GM12878 (cell line): ENCODE results near the gene ITGA11. TPM values are rescaled to one million over a fixed set of nuclear protein-coding genes. Genes with fewer than 3 reads are reported as not detected.

ENCODE experiments used
- ATAC-seq: fragments of 200-7000 bp; cut with Tn5 transposase; 3 replicates; pipeline ENCODE4 v1.9.1; 2020; ENCODE audit warnings: mild to moderate bottlenecking, moderate library complexity
- BruUV-seq: library from RNA; stranded (reverse); fragments of 400-500 nt; replicated peaks from 2 replicates; lab custom pipeline; 2021; lab: Mats Ljungman, UMichigan
- CTCF ChIA-PET: fragments of 300-600 bp; sonication (Branson Sonifier 250); formaldehyde crosslinking; extraction: SDS; loops from one replicate; lab custom pipeline; 2021; ENCODE audit warnings: inconsistent platforms; lab: Yijun Ruan, JAX
- POLR2A ChIA-PET: fragments of 350-600 bp; formaldehyde crosslinking; extraction: SDS; loops from one replicate; lab custom pipeline; 2021; ENCODE audit warnings: inconsistent platforms; lab: Charles Lee
- RAD21 ChIA-PET: fragments of 300-600 bp; sonication (Branson Sonifier 250); formaldehyde crosslinking; loops from one replicate; lab custom pipeline; 2023; ENCODE audit warnings: antibody characterized with exemption; ENCODE audit not compliant: unreplicated experiment; lab: Charles Lee
- SMC1A ChIA-PET: fragments of 300-600 bp; sonication (Branson Sonifier 250); formaldehyde crosslinking; loops from one replicate; lab custom pipeline; 2023; ENCODE audit not compliant: unreplicated experiment, uncharacterized antibody; lab: Charles Lee
- DNase-seq: peaks from one replicate; pipeline ENCODE4 v3.0.0-alpha.2; 2011; ENCODE audit warnings: low read depth, low spot score
- FAIRE-seq: peaks from 3 replicates; lab custom pipeline; 2011; peaks lifted over from hg19 to GRCh38; lab: Jason Lieb, UNC
- H2AFZ ChIP-seq: 2 replicates; pipeline ENCODE4 v1.6.0; 2011; ENCODE audit warnings: low read depth, low read length, control low read depth; ENCODE audit not compliant: control insufficient read depth
- H3K27ac ChIP-seq: 2 replicates; pipeline ENCODE4 v1.5.1; 2011; ENCODE audit warnings: control low read depth; ENCODE audit not compliant: control insufficient read depth, insufficient read depth
- H3K27me3 ChIP-seq, 2 experiments: replicated peaks in 1 of 2; 2 replicates each; pipeline versions ENCODE4 v1.6.0 to v1.6.1; 2011; ENCODE audit warnings: low read length in 1 of 2; ENCODE audit not compliant: control insufficient read depth in 2 of 2, insufficient read depth in 2 of 2
- H3K36me3 ChIP-seq, 2 experiments: 2 replicates each; pipeline ENCODE4 v1.5.1; 2011; ENCODE audit warnings: low read length in 1 of 2; ENCODE audit not compliant: control insufficient read depth in 2 of 2, insufficient read depth in 2 of 2
- H3K4me1 ChIP-seq: 2 replicates; pipeline ENCODE4 v1.6.1; 2011; ENCODE audit warnings: mild to moderate bottlenecking, low read length, moderate library complexity, mixed read lengths; ENCODE audit not compliant: control insufficient read depth, insufficient read depth
- H3K4me2 ChIP-seq: 2 replicates; pipeline ENCODE4 v1.6.0; 2011; ENCODE audit warnings: control low read depth; ENCODE audit not compliant: control insufficient read depth, insufficient read depth
- H3K4me3 ChIP-seq: fragments of 200-600 bp; sonication (generic); 2 replicates; pipeline ENCODE4 v1.5.1; 2016
- H3K79me2 ChIP-seq: 2 replicates; pipeline ENCODE4 v1.6.0; 2011; ENCODE audit warnings: low read length; ENCODE audit not compliant: control insufficient read depth, insufficient read depth
- H3K9ac ChIP-seq: 2 replicates; pipeline ENCODE4 v1.8.0; 2011; ENCODE audit warnings: low read length, control low read depth, mixed read lengths; ENCODE audit not compliant: control insufficient read depth, insufficient read depth
- H3K9me3 ChIP-seq: replicated peaks from 3 replicates; pipeline ENCODE4 v1.5.1; 2011; ENCODE audit warnings: mild to moderate bottlenecking, low read length; ENCODE audit not compliant: control insufficient read depth, insufficient read depth
- H4K20me1 ChIP-seq: 2 replicates; pipeline ENCODE4 v1.6.0; 2011; ENCODE audit not compliant: control insufficient read depth, insufficient read depth
- BCL11A ChIP-seq: IDR thresholded peaks from 2 replicates; pipeline ENCODE4 v1.6.1; 2011; ENCODE audit warnings: low read depth, low read length
- CHD4 ChIP-seq: fragments of 200-600 bp; sonication (generic); IDR thresholded peaks from 2 replicates; pipeline ENCODE4 v1.6.1; 2016; ENCODE audit warnings: mild to moderate bottlenecking
- DPF2 ChIP-seq: fragments of 450-650 bp; IDR thresholded peaks from 2 replicates; pipeline ENCODE4 v1.6.1; 2017; ENCODE audit warnings: mild to moderate bottlenecking
- E4F1 ChIP-seq: fragments of 450-650 bp; IDR thresholded peaks from 2 replicates; pipeline ENCODE4 v1.6.1; 2018; ENCODE audit warnings: borderline replicate concordance, mild to moderate bottlenecking; ENCODE audit not compliant: partially characterized antibody
- ELK1 ChIP-seq: IDR thresholded peaks from 2 replicates; pipeline ENCODE4 v1.6.1; 2012; ENCODE audit warnings: low read depth, low read length, improper control_type of control experiment
- ETV6 ChIP-seq, 2 experiments: fragments of 450-650 bp in 1 of 2; IDR thresholded peaks in 1 of 2; conservative IDR thresholded peaks in 1 of 2; 2 replicates each; pipeline ENCODE4 v1.6.1; 2014; ENCODE audit warnings: antibody characterized with exemption in 1 of 2, borderline replicate concordance in 1 of 2, low read depth in 1 of 2, mild to moderate bottlenecking in 1 of 2, moderate library complexity in 1 of 2
- IKZF2 ChIP-seq, 2 experiments: fragments of 450-650 bp; IDR thresholded peaks; 2 replicates each; pipeline ENCODE4 v1.6.1; 2017; ENCODE audit warnings: mild to moderate bottlenecking in 2 of 2, moderate library complexity in 2 of 2
- LARP7 ChIP-seq: fragments of 450-650 bp; IDR thresholded peaks from 2 replicates; pipeline ENCODE4 v1.6.1; 2017; ENCODE audit warnings: mild to moderate bottlenecking
- MTA2 ChIP-seq: fragments of 450-650 bp; IDR thresholded peaks from 2 replicates; pipeline ENCODE4 v1.6.1; 2016; ENCODE audit warnings: low read depth, mild to moderate bottlenecking, moderate library complexity
- PML ChIP-seq: IDR thresholded peaks from 2 replicates; pipeline ENCODE4 v1.6.1; 2012; ENCODE audit warnings: low read length, inconsistent platforms
- RAD21 ChIP-seq: IDR thresholded peaks from 2 replicates; pipeline ENCODE4 v1.6.1; 2011; ENCODE audit warnings: mild to moderate bottlenecking, low read depth, low read length, moderate library complexity; ENCODE audit not compliant: insufficient read depth
- YBX1 ChIP-seq: fragments of 450-650 bp; IDR thresholded peaks from 2 replicates; pipeline ENCODE4 v1.6.1; 2016; ENCODE audit warnings: antibody characterized with exemption
- ZNF687 ChIP-seq: fragments of 450-650 bp; IDR thresholded peaks from 2 replicates; pipeline ENCODE4 v1.6.1; 2017; ENCODE audit warnings: mild to moderate bottlenecking, moderate library complexity
- WGBS: methylation state at CpG from one replicate; pipeline ENCODE4 v1.1.6; 2016; ENCODE audit warnings: low lambda C conversion rate; ENCODE audit not compliant: insufficient replicate concordance, insufficient coverage; ENCODE audit errors: missing lambda C conversion rate; 5-methylcytosine and 5-hydroxymethylcytosine counted together
- in situ Hi-C: fragments of 300-500 bp; cut with MboI; formaldehyde crosslinking; loops from 9 replicates; pipeline ENCODE4 v1.14.3; 2018; ENCODE audit warnings: mixed read lengths
- intact Hi-C: fragments of 100-400 bp; cut with micrococcal nuclease; formaldehyde crosslinking; loops from one replicate; pipeline ENCODE4 v1.14.2; 2022; ENCODE audit not compliant: unreplicated experiment
- polyA plus RNA-seq, 11 experiments: library from polyadenylated mRNA; depleted of rRNA in 4 of 11; unstranded in 6 of 11; stranded (reverse) in 5 of 11; fragments of >200 nt; fragmentation: Nextera tagmentation in 4 of 11; fragmentation: Illumina TruSeq in 1 of 11; extraction: Ambion mirVana in 4 of 11; extraction: Trizol in 1 of 11; gene quantifications; 1 replicate in 1 of 11; 2 replicates in 10 of 11; pipeline versions ENCODE4 v1.2.1 to v1.2.3, GENCODE V29; 2011 to 2016; ENCODE audit warnings: inconsistent platforms in 2 of 11, missing spikeins in 2 of 11, low read depth in 1 of 11
- total RNA-seq, 4 experiments: library from RNA; depleted of rRNA in 3 of 4; stranded (reverse); fragments of >200 nt in 3 of 4; fragmentation: Illumina TruSeq in 1 of 4; extraction: Trizol in 1 of 4; gene quantifications; 2 replicates each; pipeline versions ENCODE4 v1.2.1 to v1.2.3, GENCODE V29; 2013 to 2021
- TF ChIP-seq, protein P1 (sequence below): fragments of 450-650 bp; conservative IDR thresholded peaks from 2 replicates; pipeline ENCODE4 v1.6.1; 2017; ENCODE audit warnings: mild to moderate bottlenecking, moderate library complexity
- TF ChIP-seq, protein P2 (sequence below): fragments of 450-650 bp; IDR thresholded peaks from 2 replicates; pipeline ENCODE4 v1.6.1; 2014; ENCODE audit warnings: mild to moderate bottlenecking

ITGA11 gene
- total and polyA plus RNA-seq, 10 of the 15 experiments (the other 5 are each of a cell fraction or from before 2014, with no cell fraction given): under 0.01 to 0.36 (median 0.13) TPM; not detected in 1

DNA sequence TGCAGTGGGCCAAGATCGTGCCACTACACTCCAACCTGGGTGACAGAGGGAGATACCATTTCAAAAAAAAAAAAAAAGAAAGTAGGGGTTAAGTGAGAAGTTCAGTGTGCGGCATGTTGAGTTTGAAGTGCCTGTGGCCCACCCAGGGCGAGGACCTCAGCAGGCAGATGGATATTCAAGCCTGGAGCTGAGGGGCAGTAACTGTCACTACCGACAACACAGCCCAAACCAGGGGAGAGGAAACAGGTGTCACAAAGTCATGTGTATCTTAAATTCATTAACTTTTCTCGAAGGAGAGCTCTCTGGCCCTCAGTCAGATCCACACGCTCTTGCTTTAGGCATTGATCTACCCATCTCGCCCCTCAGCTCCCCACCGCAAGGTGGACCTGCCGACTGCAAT lies 109.2 kb downstream of the ITGA11 start:
- 21% methylated on average over 8 of the region's 9 CpGs for WGBS
- intact Hi-C loops: no loop called here
- ChIA-PET SMC1A (no interaction called here), CTCF (no interaction called here), POLR2A (no interaction called here), RAD21 (no interaction called here)
- Histone ChIP-seq H3K4me1 (no peaks in the 10 kb centered on the region), H3K4me3 (no peak overlapping the region), H3K9ac (no peak overlapping the region), H3K27me3 (no peaks in the 10 kb centered on the region; a peak in 2 of 4 replicates), H3K79me2 (no peaks in the 10 kb centered on the region), H3K9me3 (no peaks in the 10 kb centered on the region), H3K36me3 (no peaks in the 10 kb centered on the region), H3K4me2 (no peak overlapping the region), H2AFZ (no peak overlapping the region), H3K27ac (no peak overlapping the region), H4K20me1 (no peaks in the 10 kb centered on the region)
- FAIRE-seq (no peak), DNase-seq (no peak), ATAC-seq (no peak)
- in situ Hi-C loops: no loop called here
- TF ChIP-seq, protein P1, sequence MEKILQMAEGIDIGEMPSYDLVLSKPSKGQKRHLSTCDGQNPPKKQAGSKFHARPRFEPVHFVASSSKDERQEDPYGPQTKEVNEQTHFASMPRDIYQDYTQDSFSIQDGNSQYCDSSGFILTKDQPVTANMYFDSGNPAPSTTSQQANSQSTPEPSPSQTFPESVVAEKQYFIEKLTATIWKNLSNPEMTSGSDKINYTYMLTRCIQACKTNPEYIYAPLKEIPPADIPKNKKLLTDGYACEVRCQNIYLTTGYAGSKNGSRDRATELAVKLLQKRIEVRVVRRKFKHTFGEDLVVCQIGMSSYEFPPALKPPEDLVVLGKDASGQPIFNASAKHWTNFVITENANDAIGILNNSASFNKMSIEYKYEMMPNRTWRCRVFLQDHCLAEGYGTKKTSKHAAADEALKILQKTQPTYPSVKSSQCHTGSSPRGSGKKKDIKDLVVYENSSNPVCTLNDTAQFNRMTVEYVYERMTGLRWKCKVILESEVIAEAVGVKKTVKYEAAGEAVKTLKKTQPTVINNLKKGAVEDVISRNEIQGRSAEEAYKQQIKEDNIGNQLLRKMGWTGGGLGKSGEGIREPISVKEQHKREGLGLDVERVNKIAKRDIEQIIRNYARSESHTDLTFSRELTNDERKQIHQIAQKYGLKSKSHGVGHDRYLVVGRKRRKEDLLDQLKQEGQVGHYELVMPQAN: no peak
- TF ChIP-seq RAD21 (no peak), E4F1 (no peak), CHD4 (no peak), DPF2 (no peak), BCL11A (no peak), ELK1 (no peak), IKZF2 (IDR thresholded peaks at IDR 0.05) (no peak), ZNF687 (no peak), LARP7 (no peak), MTA2 (no peak), ETV6 (conservative IDR thresholded peaks at IDR 0.05 in 1 of 2, IDR thresholded peaks at IDR 0.05 in 1 of 2; ENCODE audit: borderline replicate concordance in 1 of 2, low read depth in 1 of 2) (no peak), YBX1 (no peak), PML (no peak)
- TF ChIP-seq, protein P2, sequence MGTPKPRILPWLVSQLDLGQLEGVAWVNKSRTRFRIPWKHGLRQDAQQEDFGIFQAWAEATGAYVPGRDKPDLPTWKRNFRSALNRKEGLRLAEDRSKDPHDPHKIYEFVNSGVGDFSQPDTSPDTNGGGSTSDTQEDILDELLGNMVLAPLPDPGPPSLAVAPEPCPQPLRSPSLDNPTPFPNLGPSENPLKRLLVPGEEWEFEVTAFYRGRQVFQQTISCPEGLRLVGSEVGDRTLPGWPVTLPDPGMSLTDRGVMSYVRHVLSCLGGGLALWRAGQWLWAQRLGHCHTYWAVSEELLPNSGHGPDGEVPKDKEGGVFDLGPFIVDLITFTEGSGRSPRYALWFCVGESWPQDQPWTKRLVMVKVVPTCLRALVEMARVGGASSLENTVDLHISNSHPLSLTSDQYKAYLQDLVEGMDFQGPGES: no peak
- no TSS peak for BruUV-seq
